ENCODE results near the gene AP1M1. TPM values are rescaled to one million over a fixed set of nuclear protein-coding genes. Genes with fewer than 3 reads are reported as not detected.

Gene AP1M1
- total RNA-seq, 1 donor from 2014 or later: 12.5 TPM

DNA sequence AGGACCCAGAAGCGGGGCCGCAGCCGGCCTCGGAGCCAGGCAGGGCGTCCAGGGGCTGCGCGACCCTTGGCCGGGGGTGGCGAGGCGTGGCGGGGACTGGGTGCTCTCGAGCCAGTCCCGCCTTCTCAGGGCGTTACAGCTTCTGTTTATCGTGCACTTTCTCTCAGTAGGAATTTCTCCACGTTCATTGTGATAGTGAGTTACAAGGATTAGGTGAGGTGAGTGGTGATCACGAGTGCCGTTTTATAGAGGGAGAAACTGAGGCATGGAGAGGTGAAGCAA, 600 bp downstream of the AP1M1 start:
- Histone ChIP-seq H3K36me3 (ENCODE audit: control insufficient read depth in 3 of 3, insufficient read depth in 3 of 3, low read length in 3 of 3) (peaks cover 18 to 22% (median 18%) of the 10 kb centered on the region in 3 donors), H3K4me1 (ENCODE audit: control insufficient read depth in 3 of 3, insufficient read depth in 3 of 3, low read length in 3 of 3) (peaks cover 23 to 27% (median 26%) of the 10 kb centered on the region in 3 donors), H3K9ac (ENCODE audit: low read depth in 1 of 3, low read length in 3 of 3) (peak overlapping the region; percentile 91 to 97 (median 96)), H3K27me3 (ENCODE audit: control insufficient read depth in 3 of 3, insufficient read depth in 3 of 3, low read length in 3 of 3) (no peaks in the 10 kb centered on the region), H3K9me3 (ENCODE audit: control insufficient read depth in 3 of 3, low read length in 3 of 3) (no peaks in the 10 kb centered on the region), H3K4me3 (ENCODE audit: low read length in 3 of 3) (peak overlapping the region; percentile 93 to 97 (median 95)), H3K27ac (ENCODE audit: low read depth, low read length) (peak overlapping the region; percentile 28)

GRCh38 chr19:16199275-16199932, 1.7 kb downstream of the AP1M1 start:
- Histone ChIP-seq H3K4me1 (ENCODE audit: control insufficient read depth in 3 of 3, insufficient read depth in 3 of 3, low read length in 3 of 3) (peaks cover 23 to 27% (median 26%) of the 10 kb centered on the region in 3 donors), H3K36me3 (ENCODE audit: control insufficient read depth in 3 of 3, insufficient read depth in 3 of 3, low read length in 3 of 3) (peaks cover 22 to 30% (median 25%) of the 10 kb centered on the region in 3 donors), H3K27ac (ENCODE audit: low read depth, low read length) (no peak overlapping the region), H3K9ac (ENCODE audit: low read depth in 1 of 3, low read length in 3 of 3) (peak overlapping the region in 2 of 3 donors; percentile 14 to 40), H3K27me3 (ENCODE audit: control insufficient read depth in 3 of 3, insufficient read depth in 3 of 3, low read length in 3 of 3) (no peaks in the 10 kb centered on the region), H3K9me3 (ENCODE audit: control insufficient read depth in 3 of 3, low read length in 3 of 3) (no peaks in the 10 kb centered on the region), H3K4me3 (ENCODE audit: low read length in 3 of 3) (peak overlapping the region in 2 of 3 donors; percentile 10 to 95)

GRCh38 chr19:16200038-16201010, 2.6 kb downstream of the AP1M1 start:
- Histone ChIP-seq H3K9ac (ENCODE audit: low read depth in 1 of 3, low read length in 3 of 3) (peak overlapping the region in 1 of 3 donors; percentile 40), H3K9me3 (ENCODE audit: control insufficient read depth in 3 of 3, low read length in 3 of 3) (no peaks in the 10 kb centered on the region), H3K36me3 (ENCODE audit: control insufficient read depth in 3 of 3, insufficient read depth in 3 of 3, low read length in 3 of 3) (peaks cover 22 to 32% (median 29%) of the 10 kb centered on the region in 3 donors), H3K27me3 (ENCODE audit: control insufficient read depth in 3 of 3, insufficient read depth in 3 of 3, low read length in 3 of 3) (no peaks in the 10 kb centered on the region), H3K27ac (ENCODE audit: low read depth, low read length) (no peak overlapping the region), H3K4me1 (ENCODE audit: control insufficient read depth in 3 of 3, insufficient read depth in 3 of 3, low read length in 3 of 3) (peaks cover 24 to 29% (median 26%) of the 10 kb centered on the region in 3 donors), H3K4me3 (ENCODE audit: low read length in 3 of 3) (no peak overlapping the region)

GRCh38 chr19:16201011-16201391, 3.3 kb downstream of the AP1M1 start:
- no peak overlapping the region for H3K9ac ChIP-seq (ENCODE audit: low read depth in 1 of 3, low read length in 3 of 3)
- H3K4me1 ChIP-seq (ENCODE audit: control insufficient read depth in 3 of 3, insufficient read depth in 3 of 3, low read length in 3 of 3): peaks cover 31 to 36% (median 32%) of the 10 kb centered on the region in 3 donors
- H3K27ac ChIP-seq (ENCODE audit: low read depth, low read length): no peak overlapping the region
- H3K36me3 ChIP-seq (ENCODE audit: control insufficient read depth in 3 of 3, insufficient read depth in 3 of 3, low read length in 3 of 3): peaks cover 28 to 34% (median 33%) of the 10 kb centered on the region in 3 donors
- no peak overlapping the region for H3K4me3 ChIP-seq (ENCODE audit: low read length in 3 of 3)
- no peaks in the 10 kb centered on the region for H3K9me3 ChIP-seq (ENCODE audit: control insufficient read depth in 3 of 3, low read length in 3 of 3)
- H3K27me3 ChIP-seq (ENCODE audit: control insufficient read depth in 3 of 3, insufficient read depth in 3 of 3, low read length in 3 of 3): no peaks in the 10 kb centered on the region

DNA sequence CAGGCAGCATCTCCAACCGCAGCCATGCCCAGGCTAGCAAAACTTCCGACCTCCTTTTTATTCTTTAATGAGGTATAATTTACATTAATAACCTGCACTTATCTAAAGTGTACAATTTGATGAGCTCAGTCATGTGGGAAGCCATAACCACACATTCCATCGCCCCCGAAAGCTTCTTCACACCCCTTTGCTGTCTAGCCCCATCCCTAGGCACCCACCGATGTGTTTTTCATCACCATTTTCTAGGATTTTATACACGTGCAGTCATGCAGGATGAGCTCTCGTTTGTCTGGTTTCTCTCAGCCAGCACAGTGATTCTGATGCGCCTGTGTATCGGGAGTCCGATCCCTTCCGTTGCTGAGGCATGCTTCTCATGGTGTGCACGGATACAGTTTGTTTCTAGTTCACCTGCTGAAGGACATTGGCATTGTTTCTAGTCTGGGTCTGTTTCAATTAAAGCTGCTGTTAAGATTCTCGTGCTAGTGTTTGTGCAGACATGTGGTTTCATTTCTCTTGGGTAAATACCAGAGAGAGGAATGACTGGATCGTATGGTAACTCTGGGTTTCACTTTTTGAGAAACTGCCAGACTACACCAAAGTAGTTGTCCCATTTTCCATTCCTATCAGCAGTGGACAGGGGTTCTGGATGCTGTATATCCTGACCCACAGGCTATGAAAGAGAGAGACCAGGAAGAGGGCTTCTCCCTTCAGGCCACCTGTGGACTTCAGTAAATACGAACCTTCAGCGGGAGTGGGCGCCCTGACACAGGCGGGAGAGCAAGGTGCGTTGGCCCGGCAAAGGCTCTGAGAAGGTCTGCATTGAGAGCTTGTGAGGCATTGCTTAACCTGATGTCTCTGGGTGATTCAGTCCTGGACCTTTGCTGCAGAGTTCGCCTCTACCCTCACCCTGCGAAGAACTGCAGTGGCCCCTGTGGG, 4.9 kb downstream of the AP1M1 start:
- peaks cover 24 to 31% (median 29%) of the 10 kb centered on the region in 3 donors for H3K4me1 ChIP-seq (ENCODE audit: control insufficient read depth in 3 of 3, insufficient read depth in 3 of 3, low read length in 3 of 3)
- no peak overlapping the region for H3K4me3 ChIP-seq (ENCODE audit: low read length in 3 of 3)
- no peak overlapping the region for H3K9ac ChIP-seq (ENCODE audit: low read depth in 1 of 3, low read length in 3 of 3)
- H3K9me3 ChIP-seq (ENCODE audit: control insufficient read depth in 3 of 3, low read length in 3 of 3): no peaks in the 10 kb centered on the region
- H3K27me3 ChIP-seq (ENCODE audit: control insufficient read depth in 3 of 3, insufficient read depth in 3 of 3, low read length in 3 of 3): no peaks in the 10 kb centered on the region
- H3K36me3 ChIP-seq (ENCODE audit: control insufficient read depth in 3 of 3, insufficient read depth in 3 of 3, low read length in 3 of 3): peaks cover 34 to 42% (median 37%) of the 10 kb centered on the region in 3 donors
- H3K27ac ChIP-seq (ENCODE audit: low read depth, low read length): no peak overlapping the region

DNA sequence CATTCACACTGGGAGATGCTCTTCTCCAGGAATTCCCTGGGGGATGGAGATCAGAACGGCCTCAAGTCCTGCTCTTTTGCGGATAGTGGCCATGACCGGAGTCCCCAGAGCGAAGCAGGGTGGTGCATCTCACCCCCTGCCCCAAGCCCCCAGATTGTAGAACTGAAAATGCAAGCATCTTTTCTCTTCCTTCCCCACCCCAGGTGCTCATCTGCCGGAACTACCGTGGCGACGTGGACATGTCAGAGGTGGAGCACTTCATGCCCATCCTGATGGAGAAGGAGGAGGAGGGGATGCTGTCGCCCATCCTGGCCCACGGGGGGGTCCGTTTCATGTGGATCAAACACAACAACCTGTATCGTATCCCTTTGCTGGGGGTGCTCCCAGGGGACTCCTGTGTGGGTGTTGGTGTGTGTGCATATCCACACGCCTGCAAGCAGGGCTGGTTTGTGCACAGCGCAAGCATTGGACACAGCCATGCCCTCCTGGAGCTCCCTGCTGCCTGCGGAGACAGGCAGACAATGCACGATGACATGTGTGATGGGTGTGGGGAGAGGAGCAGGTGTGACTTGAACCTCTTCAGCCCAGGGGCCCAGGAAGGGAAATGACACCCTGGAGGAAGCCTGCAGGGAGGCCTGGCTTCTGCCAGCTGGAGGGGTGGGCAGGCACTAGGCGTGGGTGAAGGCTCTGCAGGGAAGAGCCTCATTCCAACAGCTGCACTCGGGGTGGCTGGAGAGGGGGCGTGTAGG, 5.7 kb downstream of the AP1M1 start:
- Histone ChIP-seq H3K36me3 (ENCODE audit: control insufficient read depth in 3 of 3, insufficient read depth in 3 of 3, low read length in 3 of 3) (peaks cover 42 to 49% (median 44%) of the 10 kb centered on the region in 3 donors), H3K9ac (ENCODE audit: low read depth in 1 of 3, low read length in 3 of 3) (no peak overlapping the region), H3K4me3 (ENCODE audit: low read length in 3 of 3) (no peak overlapping the region), H3K4me1 (ENCODE audit: control insufficient read depth in 3 of 3, insufficient read depth in 3 of 3, low read length in 3 of 3) (peaks cover 22 to 29% (median 26%) of the 10 kb centered on the region in 3 donors), H3K27me3 (ENCODE audit: control insufficient read depth in 3 of 3, insufficient read depth in 3 of 3, low read length in 3 of 3) (no peaks in the 10 kb centered on the region), H3K27ac (ENCODE audit: low read depth, low read length) (no peak overlapping the region), H3K9me3 (ENCODE audit: control insufficient read depth in 3 of 3, low read length in 3 of 3) (no peaks in the 10 kb centered on the region)

DNA sequence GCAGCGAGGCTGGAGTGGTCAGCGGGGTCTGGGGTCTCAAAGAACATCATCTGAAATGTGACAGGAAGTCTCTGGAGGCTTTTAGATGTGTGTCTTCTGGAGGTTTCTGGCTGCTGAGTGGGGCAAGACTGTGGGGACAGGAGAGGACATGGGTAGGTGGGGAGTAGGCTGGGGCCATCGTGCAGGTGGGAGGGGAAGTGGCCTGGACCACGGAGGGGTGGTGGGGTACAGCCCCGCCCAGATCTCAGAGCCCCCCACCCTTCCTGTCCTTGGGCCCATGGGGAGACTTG, 6.2 kb downstream of the AP1M1 start:
- Histone ChIP-seq H3K27ac (ENCODE audit: low read depth, low read length) (no peak overlapping the region), H3K9ac (ENCODE audit: low read depth in 1 of 3, low read length in 3 of 3) (no peak overlapping the region), H3K4me1 (ENCODE audit: control insufficient read depth in 3 of 3, insufficient read depth in 3 of 3, low read length in 3 of 3) (peaks cover 17 to 23% (median 21%) of the 10 kb centered on the region in 3 donors), H3K36me3 (ENCODE audit: control insufficient read depth in 3 of 3, insufficient read depth in 3 of 3, low read length in 3 of 3) (peaks cover 48 to 54% (median 49%) of the 10 kb centered on the region in 3 donors), H3K9me3 (ENCODE audit: control insufficient read depth in 3 of 3, low read length in 3 of 3) (no peaks in the 10 kb centered on the region), H3K27me3 (ENCODE audit: control insufficient read depth in 3 of 3, insufficient read depth in 3 of 3, low read length in 3 of 3) (no peaks in the 10 kb centered on the region), H3K4me3 (ENCODE audit: low read length in 3 of 3) (no peak overlapping the region)

GRCh38 chr19:16205205-16206045, 7.7 kb downstream of the AP1M1 start:
- Histone ChIP-seq H3K27me3 (ENCODE audit: control insufficient read depth in 3 of 3, insufficient read depth in 3 of 3, low read length in 3 of 3) (no peaks in the 10 kb centered on the region), H3K9me3 (ENCODE audit: control insufficient read depth in 3 of 3, low read length in 3 of 3) (no peaks in the 10 kb centered on the region), H3K36me3 (ENCODE audit: control insufficient read depth in 3 of 3, insufficient read depth in 3 of 3, low read length in 3 of 3) (peaks cover 52 to 60% (median 58%) of the 10 kb centered on the region in 3 donors), H3K4me3 (ENCODE audit: low read length in 3 of 3) (no peak overlapping the region), H3K4me1 (ENCODE audit: control insufficient read depth in 3 of 3, insufficient read depth in 3 of 3, low read length in 3 of 3) (peaks cover 7 to 10% (median 8%) of the 10 kb centered on the region in 3 donors), H3K27ac (ENCODE audit: low read depth, low read length) (no peak overlapping the region), H3K9ac (ENCODE audit: low read depth in 1 of 3, low read length in 3 of 3) (peak overlapping the region in 1 of 3 donors; percentile 43)
